Measurements from ENCODE around the gene HMCN2. TPM values are rescaled to one million over a fixed set of nuclear protein-coding genes. Genes with fewer than 3 reads are reported as not detected.
"Not testable (repeated sequence)": the region's sequence is repeated elsewhere in the genome, so short reads cannot be mapped to it uniquely, and the experiment has no call there.

Gene HMCN2
- total RNA-seq, 6 donors from 2014 or later = 0.76 to 7.3 (median 1.5) TPM

DNA sequence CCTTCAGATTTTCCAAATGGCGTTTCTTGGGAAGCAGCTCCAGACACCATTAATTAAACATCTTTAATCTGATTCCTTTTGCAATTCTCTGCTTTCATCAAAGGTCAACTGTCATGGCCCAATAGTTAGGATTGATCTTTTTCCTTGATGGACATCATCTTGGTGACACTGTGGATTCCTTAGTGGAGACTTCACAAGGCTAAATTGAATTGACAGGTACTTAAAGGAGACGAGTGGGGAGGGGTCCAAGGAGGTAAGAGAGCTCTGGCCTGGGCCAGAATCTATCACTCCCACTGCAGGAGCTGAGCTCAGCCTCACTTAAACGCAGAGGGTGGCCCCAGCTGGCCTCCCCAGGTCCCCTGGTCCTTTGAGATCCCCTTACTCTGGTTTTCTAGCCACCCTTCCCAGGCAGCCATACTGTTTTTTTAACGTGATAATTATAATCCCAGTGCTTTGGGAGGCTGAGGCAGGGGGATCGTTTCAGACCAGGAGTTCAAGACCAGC lies 9.9 kb upstream of the HMCN2 start:
- Histone ChIP-seq H3K4me3 (no peak overlapping the region), H3K27ac (no peak overlapping the region), H3K9me3 (no peaks in the 10 kb centered on the region), H3K36me3 (no peaks in the 10 kb centered on the region), H3K4me1 (no peaks in the 10 kb centered on the region), H3K27me3 (no peaks in the 10 kb centered on the region)
- DNase-seq = no peak
- 78 to 79% methylated on average over 5 of the region's 5 CpGs for WGBS, 2 donors
- no peak for ATAC-seq (ENCODE audit: low FRiP score in 2 of 2)
- TF ChIP-seq POLR2AphosphoS5 (IDR thresholded peaks at IDR 0.05) (no peak), POLR2A (IDR thresholded peaks at IDR 0.05) (no peak), EP300 (IDR thresholded peaks at IDR 0.05) (no peak)
- TF ChIP-seq, protein P1, sequence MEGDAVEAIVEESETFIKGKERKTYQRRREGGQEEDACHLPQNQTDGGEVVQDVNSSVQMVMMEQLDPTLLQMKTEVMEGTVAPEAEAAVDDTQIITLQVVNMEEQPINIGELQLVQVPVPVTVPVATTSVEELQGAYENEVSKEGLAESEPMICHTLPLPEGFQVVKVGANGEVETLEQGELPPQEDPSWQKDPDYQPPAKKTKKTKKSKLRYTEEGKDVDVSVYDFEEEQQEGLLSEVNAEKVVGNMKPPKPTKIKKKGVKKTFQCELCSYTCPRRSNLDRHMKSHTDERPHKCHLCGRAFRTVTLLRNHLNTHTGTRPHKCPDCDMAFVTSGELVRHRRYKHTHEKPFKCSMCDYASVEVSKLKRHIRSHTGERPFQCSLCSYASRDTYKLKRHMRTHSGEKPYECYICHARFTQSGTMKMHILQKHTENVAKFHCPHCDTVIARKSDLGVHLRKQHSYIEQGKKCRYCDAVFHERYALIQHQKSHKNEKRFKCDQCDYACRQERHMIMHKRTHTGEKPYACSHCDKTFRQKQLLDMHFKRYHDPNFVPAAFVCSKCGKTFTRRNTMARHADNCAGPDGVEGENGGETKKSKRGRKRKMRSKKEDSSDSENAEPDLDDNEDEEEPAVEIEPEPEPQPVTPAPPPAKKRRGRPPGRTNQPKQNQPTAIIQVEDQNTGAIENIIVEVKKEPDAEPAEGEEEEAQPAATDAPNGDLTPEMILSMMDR (IDR thresholded peaks at IDR 0.05) = no peak

DNA sequence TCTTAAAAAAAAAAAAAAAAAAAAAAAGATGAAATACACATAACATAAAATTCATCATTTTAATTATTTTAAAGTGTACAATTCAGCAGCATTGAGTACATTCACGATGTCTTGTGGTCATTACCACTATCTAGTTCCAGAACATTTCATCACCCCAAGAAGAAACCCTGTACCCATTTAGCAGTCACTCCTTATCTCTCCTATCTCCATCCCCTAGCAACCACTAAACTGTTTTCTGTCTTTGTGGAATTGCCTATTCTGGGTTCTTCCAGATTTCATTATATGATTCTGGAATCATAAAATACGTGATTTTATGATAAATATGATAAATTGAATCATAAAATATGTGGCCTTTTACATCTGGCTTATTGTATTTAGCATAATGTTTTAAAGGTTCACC lies 8.9 kb upstream of the HMCN2 start:
- ATAC-seq (ENCODE audit: low FRiP score in 2 of 2) = no peak
- no peaks in the 10 kb centered on the region for H3K4me1 ChIP-seq
- no peak for DNase-seq
- H3K4me3 ChIP-seq = no peak overlapping the region
- TF ChIP-seq POLR2A (IDR thresholded peaks at IDR 0.05) = no peak
- no peaks in the 10 kb centered on the region for H3K36me3 ChIP-seq
- no peak overlapping the region for H3K27ac ChIP-seq
- no peaks in the 10 kb centered on the region for H3K27me3 ChIP-seq
- 74 to 79% methylated on average over 2 of the region's 2 CpGs for WGBS, 2 donors
- H3K9me3 ChIP-seq = no peaks in the 10 kb centered on the region

DNA sequence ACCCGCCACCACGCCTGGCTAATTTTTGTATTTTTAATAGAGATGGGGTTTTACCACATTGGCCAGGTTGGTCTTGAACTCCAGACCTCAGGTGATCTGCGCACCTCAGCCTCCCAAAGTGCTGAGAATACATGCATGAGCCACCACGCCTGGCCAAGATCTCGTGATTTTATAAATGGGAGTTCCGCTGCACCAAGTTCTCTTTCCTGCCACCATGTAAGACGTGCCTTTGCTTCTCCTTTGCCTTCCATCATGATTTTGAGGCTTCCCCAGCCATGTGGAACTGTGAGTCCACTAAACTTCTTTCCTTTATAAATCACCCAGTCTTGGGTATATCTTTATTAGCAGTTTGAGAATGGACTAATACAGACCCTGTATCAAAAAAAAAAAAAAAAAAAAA lies 7.4 kb upstream of the HMCN2 start:
- not testable (repeated sequence) for H3K4me3 ChIP-seq; ATAC-seq (ENCODE audit: low FRiP score in 2 of 2); H3K27ac ChIP-seq; H3K4me1 ChIP-seq; H3K36me3 ChIP-seq; H3K9me3 ChIP-seq; H3K27me3 ChIP-seq; DNase-seq
- 92 to 93% methylated on average over 7 of the region's 7 CpGs for WGBS, 2 donors

DNA sequence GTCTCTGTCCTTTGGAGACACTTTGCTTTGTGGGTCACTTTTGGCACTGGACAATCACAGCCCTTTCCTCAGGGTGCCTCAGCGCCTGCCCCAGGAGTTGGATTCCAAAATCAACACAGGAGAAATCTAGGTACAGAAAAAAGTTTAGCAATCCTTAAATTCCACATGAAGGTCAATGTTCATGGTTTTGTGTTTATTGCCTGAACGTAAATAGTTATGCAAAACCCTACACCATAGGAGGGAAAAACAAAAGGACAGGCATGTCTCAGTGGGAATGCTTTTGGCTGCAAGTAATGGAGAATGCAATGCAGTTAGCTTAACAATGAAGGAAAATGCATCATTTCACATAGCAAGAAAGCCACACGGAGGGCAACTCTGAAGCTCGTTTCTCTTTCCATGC lies 6.5 kb upstream of the HMCN2 start:
- Histone ChIP-seq H3K9me3 (no peaks in the 10 kb centered on the region), H3K36me3 (no peaks in the 10 kb centered on the region), H3K27ac (no peak overlapping the region), H3K4me1 (peaks cover 0 to 4% (median 0%) of the 10 kb centered on the region in 4 donors), H3K4me3 (no peak overlapping the region), H3K27me3 (peaks cover 0 to 1% (median under 1%) of the 10 kb centered on the region in 4 donors)
- ATAC-seq (ENCODE audit: low FRiP score in 2 of 2) (no peak), DNase-seq (no peak)
- no peak for TF ChIP-seq EP300 (IDR thresholded peaks at IDR 0.05)
- TF ChIP-seq POLR2A (IDR thresholded peaks at IDR 0.05) = no peak
- TF ChIP-seq, protein P1 (IDR thresholded peaks at IDR 0.05) = no peak
- TF ChIP-seq POLR2AphosphoS5 (IDR thresholded peaks at IDR 0.05) = no peak
- 85 to 88% methylated on average over 4 of the region's 4 CpGs for WGBS, 2 donors

DNA sequence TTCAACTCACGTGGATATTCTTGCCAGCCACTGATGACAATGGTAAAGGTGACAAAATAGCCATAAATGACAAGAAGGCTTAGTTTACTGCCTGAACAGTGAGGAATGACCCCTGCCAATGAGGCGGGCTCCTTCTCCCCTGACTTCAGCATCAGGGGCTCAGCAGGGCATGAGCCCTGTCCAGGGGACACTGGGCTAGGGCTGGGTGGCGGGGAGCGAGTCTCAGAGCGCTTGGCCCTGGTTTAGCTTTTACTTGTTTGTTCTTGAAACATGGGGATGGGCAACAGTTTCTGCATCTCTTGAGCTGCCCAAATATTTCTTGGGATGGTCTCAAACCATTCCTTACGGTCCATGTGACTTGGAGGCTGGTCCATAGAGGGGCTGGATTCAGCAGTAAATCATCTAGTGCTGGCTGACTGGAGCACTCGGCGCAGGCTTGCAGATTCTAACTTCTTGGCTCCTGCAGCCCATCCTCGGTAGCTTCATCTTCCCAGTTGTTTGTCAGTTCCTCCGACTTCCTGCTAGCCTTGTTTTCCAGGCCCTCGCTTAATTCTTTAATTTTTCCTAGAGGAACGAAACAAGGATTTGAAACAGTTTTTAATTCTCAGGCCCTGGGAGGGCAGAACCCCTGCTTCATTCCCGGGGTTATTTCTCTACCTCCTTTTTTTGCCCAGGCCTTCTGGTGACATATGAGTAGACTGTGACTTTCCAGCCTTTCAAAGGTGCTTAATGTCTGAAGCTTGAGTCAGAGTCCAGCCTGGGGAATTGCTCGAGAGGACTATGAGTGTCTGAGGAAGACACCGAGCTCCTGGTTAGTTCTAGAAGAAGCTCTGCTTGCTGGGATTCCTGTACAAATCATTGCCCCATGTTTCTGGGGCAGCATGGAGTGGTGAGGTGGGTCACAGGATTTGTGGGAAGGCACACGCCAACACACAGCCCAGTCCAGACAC lies 4.5 kb upstream of the HMCN2 start:
- H3K36me3 ChIP-seq = no peaks in the 10 kb centered on the region
- no peak overlapping the region for H3K4me3 ChIP-seq
- H3K9me3 ChIP-seq = no peaks in the 10 kb centered on the region
- no peak for TF ChIP-seq EP300 (IDR thresholded peaks at IDR 0.05)
- H3K27ac ChIP-seq = no peak overlapping the region
- peak in 1 of 2 donors; percentile 14 for ATAC-seq (ENCODE audit: low FRiP score in 2 of 2)
- WGBS, 2 donors = 77 to 80% methylated on average over 15 to 16 of the region's 16 CpGs
- peaks cover 0 to 19% (median 7%) of the 10 kb centered on the region in 4 donors for H3K27me3 ChIP-seq
- no peak for DNase-seq
- H3K4me1 ChIP-seq = peaks cover 7 to 15% (median 10%) of the 10 kb centered on the region in 4 donors

DNA sequence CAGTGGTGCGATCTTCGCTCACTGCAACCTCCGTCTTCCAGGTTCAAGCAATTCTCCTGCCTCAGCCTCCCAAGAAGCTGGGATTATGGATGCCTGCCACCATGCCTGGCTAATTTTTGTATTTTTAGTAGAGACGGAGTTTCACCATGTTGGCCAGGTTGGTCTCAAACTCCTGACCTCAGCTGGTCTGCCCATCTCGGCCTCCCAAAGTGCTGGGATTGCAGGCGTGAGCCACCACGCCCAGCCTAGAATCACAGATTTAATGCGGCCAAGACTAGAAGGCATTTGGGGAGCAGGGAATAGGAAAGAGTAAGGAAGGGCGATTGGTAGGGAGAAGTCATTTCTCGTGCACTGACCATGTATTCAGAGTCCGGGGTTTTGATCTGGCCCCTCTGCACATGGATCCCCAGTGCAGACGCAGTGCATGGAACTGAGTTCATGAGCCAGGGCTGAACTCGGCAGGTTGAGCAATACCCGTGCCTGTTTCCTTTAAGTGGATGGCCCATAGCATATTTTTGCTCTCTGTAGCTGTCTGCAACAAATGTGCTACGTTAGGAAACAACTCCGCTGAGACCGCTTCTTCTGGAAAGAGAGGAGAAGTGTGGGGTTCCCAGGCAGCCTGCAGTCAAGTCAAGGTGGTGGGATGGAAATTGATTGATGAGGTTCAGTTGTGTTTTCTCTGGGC lies 3.4 kb upstream of the HMCN2 start:
- WGBS, 2 donors = 77 to 80% methylated on average over 17 of the region's 17 CpGs
- Histone ChIP-seq H3K36me3 (no peaks in the 10 kb centered on the region), H3K9me3 (no peaks in the 10 kb centered on the region), H3K4me1 (peaks cover 7 to 20% (median 12%) of the 10 kb centered on the region in 4 donors), H3K27me3 (peaks cover 0 to 26% (median 13%) of the 10 kb centered on the region in 4 donors), H3K27ac (no peak overlapping the region), H3K4me3 (no peak overlapping the region)
- no peak for ATAC-seq (ENCODE audit: low FRiP score in 2 of 2)
- TF ChIP-seq POLR2A (IDR thresholded peaks at IDR 0.05) (no peak), POLR2AphosphoS5 (IDR thresholded peaks at IDR 0.05) (no peak), EP300 (IDR thresholded peaks at IDR 0.05) (no peak)
- TF ChIP-seq, protein P1 (IDR thresholded peaks at IDR 0.05) = no peak
- DNase-seq = no peak

All from upper lobe of left lung (tissue), 6 donors.